ENCODE results near the gene PSMA7. TPM values are rescaled to one million over a fixed set of nuclear protein-coding genes. Genes with fewer than 3 reads are reported as not detected.

The PSMA7 gene
- total and polyA plus RNA-seq, 2 of the 8 experiments (the other 6 are each of a cell fraction or from before 2014, with no cell fraction given) = 361 to 648 TPM

DNA sequence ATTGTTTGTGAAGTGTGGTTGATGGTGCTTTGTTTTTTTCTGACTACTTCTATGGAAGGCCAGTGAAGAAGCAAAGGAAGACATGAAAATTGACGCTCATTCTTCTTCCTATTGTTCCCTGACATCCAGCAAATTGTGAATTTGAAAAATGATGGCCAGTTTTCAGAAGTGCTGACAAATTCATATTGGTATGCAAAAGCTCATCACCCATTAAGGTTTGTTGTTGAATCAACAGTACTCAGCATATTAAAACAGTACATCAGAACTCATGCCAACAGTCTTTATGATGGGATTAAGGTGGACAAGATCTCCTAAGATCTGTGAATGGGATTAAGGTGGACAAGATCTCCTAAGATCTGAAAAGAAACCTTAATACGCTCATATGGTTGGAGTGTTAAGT is 38.6 kb upstream of the PSMA7 start:
- FAIRE-seq = no peak

More for the DNA sequence above, 38.6 kb upstream of the PSMA7 start:
- Histone ChIP-seq H3K23ac (ENCODE audit: insufficient read length) (no peak overlapping the region), H3K79me2 (ENCODE audit: control insufficient read depth in 1 of 2, insufficient read depth in 2 of 2, low read length in 2 of 2) (peaks cover 6 to 19% of the 10 kb centered on the region in 2 experiments; a peak in 3 of 4 replicates), H3K27ac (ENCODE audit: low read depth, low read length) (no peak overlapping the region), H2BK5ac (ENCODE audit: low read depth, low read length) (no peak overlapping the region), H3K79me1 (ENCODE audit: low read depth, low read length) (peaks cover 11% of the 10 kb centered on the region; the same call in 1 of the 2 replicates), H2BK20ac (ENCODE audit: low read length) (no peak overlapping the region), H2AFZ (ENCODE audit: low read length) (no peak overlapping the region), H3K27me3 (replicated peaks in 1 of 4; ENCODE audit: control insufficient read depth in 3 of 4, extremely low read depth in 1 of 4, insufficient read depth in 3 of 4, low read length in 3 of 4) (no peaks in the 10 kb centered on the region), H3K18ac (ENCODE audit: extremely low read depth, low read length) (no peak overlapping the region), H3K14ac (ENCODE audit: insufficient read length) (no peak overlapping the region), H3K56ac (replicated peaks; ENCODE audit: insufficient read length, low read depth, low read length) (no peak overlapping the region), H3K4me2 (ENCODE audit: insufficient read depth in 1 of 2, low read depth in 2 of 2, low read length in 2 of 2) (peak overlapping the region; percentile 73 to 96), H3K23me2 (ENCODE audit: low read depth, low read length) (peaks cover 3% of the 10 kb centered on the region), H3K4ac (replicated peaks; ENCODE audit: insufficient read length, low read depth, low read length) (no peak overlapping the region), H3K4me1 (replicated peaks in 1 of 4; ENCODE audit: control insufficient read depth in 3 of 4, insufficient read depth in 4 of 4, low read length in 3 of 4) (peaks cover 0 to 5% (median 1%) of the 10 kb centered on the region in 4 experiments; a peak in 3 of 7 replicates), H2AK5ac (ENCODE audit: low read depth, low read length) (no peak overlapping the region), H2BK15ac (ENCODE audit: low read length) (no peak overlapping the region), H2BK12ac (ENCODE audit: low read depth, low read length) (no peak overlapping the region), H4K91ac (replicated peaks; ENCODE audit: insufficient read length, low read length) (no peak overlapping the region), H3K9ac (replicated peaks in 1 of 4; ENCODE audit: extremely low read depth in 1 of 4, low read depth in 3 of 4, low read length in 3 of 4) (no peak overlapping the region), H4K5ac (ENCODE audit: insufficient read length, low read depth, low read length) (no peak overlapping the region), H3K36me3 (ENCODE audit: control insufficient read depth in 2 of 4, insufficient read depth in 4 of 4, low read length in 3 of 4) (peaks cover 0 to 11% (median 5%) of the 10 kb centered on the region in 4 experiments; a peak in 6 of 8 replicates), H4K20me1 (replicated peaks in 1 of 2; ENCODE audit: control insufficient read depth in 1 of 2, insufficient read depth in 2 of 2, low read length in 2 of 2) (peaks cover 0 to 4% of the 10 kb centered on the region in 2 experiments), H3K4me3 (ENCODE audit: extremely low read depth in 1 of 4, insufficient read depth in 2 of 4, low read depth in 3 of 4, low read length in 4 of 4) (peak overlapping the region; percentile 81 to 93 (median 90); a peak in 6 of 8 replicates), H3K9me3 (ENCODE audit: insufficient read depth in 2 of 2, low read depth in 1 of 2, low read length in 1 of 2) (no peaks in the 10 kb centered on the region), H4K8ac (ENCODE audit: extremely low read depth, insufficient read depth, low read length) (no peak overlapping the region), H2BK120ac (replicated peaks; ENCODE audit: low read depth, low read length) (no peak overlapping the region)
- CTCF ChIA-PET (ENCODE audit: partially characterized antibody) = no interaction called here
- POLR2A ChIA-PET (ENCODE audit: partially characterized antibody) = interaction anchor here (0.8 to 1.4 kb wide), 3 partner anchors 9 to 133 kb away, joined by 3 to 4 read pairs (median 3); no protein-coding TSS in a partner anchor
- DNase-seq (ENCODE audit: low read depth in 1 of 2, low spot score in 2 of 2) = no peak
- TF ChIP-seq SRF (IDR thresholded peaks at IDR 0.05; ENCODE audit: low read depth, low read length) (no peak), YY1 (IDR thresholded peaks at IDR 0.05; ENCODE audit: low read depth, low read length) (no peak), TAF1 (IDR thresholded peaks at IDR 0.05; ENCODE audit: low read depth, low read length) (no peak), SP1 (IDR thresholded peaks at IDR 0.05; ENCODE audit: low read depth, low read length) (no peak)
- 84% methylated on average over 2 of the region's 2 CpGs; no CpG with 5 or more reads in 1 of the 2 experiments for WGBS, 2 experiments (ENCODE audit: extremely low coverage in 1 of 2, insufficient coverage in 1 of 2, insufficient read length in 1 of 2, insufficient replicate concordance in 2 of 2, low coverage in 1 of 2, low lambda C conversion rate in 2 of 2, missing lambda C conversion rate in 1 of 2)
